Umbilical cord (tissue), 2 donors: ENCODE results near the gene PIP5KL1. TPM values are rescaled to one million over a fixed set of nuclear protein-coding genes. Genes with fewer than 3 reads are reported as not detected.

Source experiments
- DNase-seq: peaks from one replicate; pipeline ENCODE4 v3.0.0-alpha.2; 2015; ENCODE audit warnings: low spot score
- total RNA-seq: library from RNA; depleted of rRNA; stranded (reverse); fragments of >200 nt; gene quantifications from one replicate; pipeline ENCODE4 v1.2.3, GENCODE V29; 2014; ENCODE audit warnings: low replicate concordance; ENCODE audit not compliant: insufficient read depth

Gene PIP5KL1
- total RNA-seq, 1 donor from 2014 or later = 1.4 TPM

GRCh38 chr9:127915801-127916719 lies 14.5 kb downstream of the PIP5KL1 start:
- DNase-seq = no peak

GRCh38 chr9:127915325-127915752 lies 15.2 kb downstream of the PIP5KL1 start:
- DNase-seq = no peak

DNA sequence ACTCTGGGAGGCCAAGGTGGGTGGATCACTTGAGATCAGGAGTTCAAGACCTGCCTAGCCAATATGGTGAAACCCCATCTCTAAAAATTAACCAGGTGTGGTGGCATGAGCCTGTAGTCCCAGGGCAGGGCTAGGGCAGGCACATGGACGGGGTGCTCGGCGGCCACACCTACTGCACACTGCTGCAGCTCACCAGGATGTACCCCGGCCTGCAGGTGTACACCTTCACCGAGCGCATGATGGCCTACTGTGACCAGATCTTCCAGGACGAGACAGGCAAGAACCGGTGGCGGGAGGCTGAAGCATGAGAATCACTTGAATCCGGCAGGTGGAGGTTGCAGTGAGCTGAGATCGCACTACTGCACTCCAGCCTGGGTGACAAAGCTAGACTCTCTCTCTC lies 16.9 kb downstream of the PIP5KL1 start:
- DNase-seq = no peak

- DNase-seq = no peak
Observed at GRCh38 chr9:127912882-127913281, 17.7 kb downstream of the PIP5KL1 start.

- DNase-seq = no peak
Observed at GRCh38 chr9:127912296-127912695, 18.3 kb downstream of the PIP5KL1 start.

DNA sequence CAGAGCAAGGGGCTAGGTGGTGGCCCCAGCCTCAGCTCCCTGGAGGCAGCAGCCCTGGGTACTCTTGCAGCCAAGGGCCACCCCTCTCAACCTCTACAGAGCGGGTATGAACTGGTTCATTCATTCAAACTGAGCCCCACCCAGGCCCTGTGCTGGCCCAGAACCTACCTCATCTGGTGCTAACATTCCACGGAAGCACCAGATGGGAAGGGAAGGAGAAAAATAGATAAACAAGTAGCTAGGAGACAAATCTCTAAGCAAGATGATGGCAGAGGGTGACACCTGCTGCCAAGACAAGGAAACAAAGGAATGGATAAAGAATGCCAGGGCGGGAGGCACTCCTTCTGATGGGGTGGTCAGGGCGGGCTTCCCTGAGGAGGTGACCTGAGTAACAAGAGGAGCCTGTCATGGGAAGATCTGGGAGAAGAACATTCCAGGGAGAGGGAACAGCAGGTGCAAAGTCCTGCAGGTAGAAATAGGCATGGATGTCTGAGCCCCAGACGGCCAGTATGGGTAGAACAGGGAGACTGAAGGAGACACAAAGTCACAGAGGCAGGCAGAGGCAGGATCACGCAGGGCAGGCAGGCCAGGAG lies 19.9 kb downstream of the PIP5KL1 start:
- DNase-seq = no peak

GRCh38 chr9:127909839-127910273 lies 20.7 kb downstream of the PIP5KL1 start:
- DNase-seq = no peak

DNA sequence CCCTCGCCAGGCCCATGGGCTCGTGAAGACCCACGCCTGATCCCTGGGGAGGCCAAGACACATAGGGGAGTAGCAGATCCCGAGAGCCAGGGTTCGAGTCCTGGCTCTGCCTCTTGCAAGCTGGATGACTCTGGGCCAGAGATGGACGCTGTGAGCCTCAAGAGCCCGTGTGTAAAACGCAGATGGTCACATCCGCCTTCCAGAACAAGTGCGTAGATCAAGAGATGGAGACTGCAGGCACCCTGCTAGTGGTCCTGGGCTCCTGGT lies 22.0 kb downstream of the PIP5KL1 start:
- no peak for DNase-seq

GRCh38 chr9:127907867-127908659 lies 22.5 kb downstream of the PIP5KL1 start:
- DNase-seq = no peak

GRCh38 chr9:127905788-127906191 lies 24.8 kb downstream of the PIP5KL1 start:
- no peak for DNase-seq

GRCh38 chr9:127905004-127905728 lies 25.4 kb downstream of the PIP5KL1 start:
- DNase-seq = no peak

DNA sequence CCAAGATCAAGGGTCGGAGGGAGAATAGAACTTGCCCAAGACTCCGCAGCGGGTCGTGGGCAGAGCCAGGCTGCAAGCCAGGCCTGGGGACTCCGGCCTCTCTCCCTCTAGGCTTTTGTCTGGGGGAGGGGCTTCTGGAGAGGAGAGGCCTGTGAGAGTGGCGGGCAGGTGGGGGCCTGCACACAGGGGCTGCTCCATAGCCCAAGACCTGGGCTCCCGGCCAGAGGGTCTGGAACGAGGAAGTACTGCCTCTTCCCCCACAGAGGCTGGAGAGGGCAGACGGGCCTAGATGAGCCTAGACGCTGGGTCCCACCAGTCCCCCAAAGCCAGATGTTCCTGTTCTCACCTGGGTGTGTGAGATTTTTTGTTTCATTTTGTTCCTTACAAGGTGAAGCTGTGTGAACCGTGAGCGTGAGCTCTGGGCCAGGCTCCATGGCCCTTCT lies 26.0 kb downstream of the PIP5KL1 start:
- peak; percentile 90 for DNase-seq

- DNase-seq = no peak
Observed at GRCh38 chr9:127903557-127904475, 26.8 kb downstream of the PIP5KL1 start.

- DNase-seq = peak; percentile 83
Observed at GRCh38 chr9:127899128-127899943, 31.2 kb downstream of the PIP5KL1 start, which contains the start of gene ST6GALNAC6. TSS of gene ST6GALNAC6 (minus strand) at chr9:127899603. CDS start at chr9:127897981, 1,622 bp downstream.

GRCh38 chr9:127898433-127899127 lies 32.0 kb downstream of the PIP5KL1 start:
- DNase-seq = peak; percentile 70

- peak; percentile 77 for DNase-seq
Observed at GRCh38 chr9:127897193-127897692, 33.3 kb downstream of the PIP5KL1 start.

DNA sequence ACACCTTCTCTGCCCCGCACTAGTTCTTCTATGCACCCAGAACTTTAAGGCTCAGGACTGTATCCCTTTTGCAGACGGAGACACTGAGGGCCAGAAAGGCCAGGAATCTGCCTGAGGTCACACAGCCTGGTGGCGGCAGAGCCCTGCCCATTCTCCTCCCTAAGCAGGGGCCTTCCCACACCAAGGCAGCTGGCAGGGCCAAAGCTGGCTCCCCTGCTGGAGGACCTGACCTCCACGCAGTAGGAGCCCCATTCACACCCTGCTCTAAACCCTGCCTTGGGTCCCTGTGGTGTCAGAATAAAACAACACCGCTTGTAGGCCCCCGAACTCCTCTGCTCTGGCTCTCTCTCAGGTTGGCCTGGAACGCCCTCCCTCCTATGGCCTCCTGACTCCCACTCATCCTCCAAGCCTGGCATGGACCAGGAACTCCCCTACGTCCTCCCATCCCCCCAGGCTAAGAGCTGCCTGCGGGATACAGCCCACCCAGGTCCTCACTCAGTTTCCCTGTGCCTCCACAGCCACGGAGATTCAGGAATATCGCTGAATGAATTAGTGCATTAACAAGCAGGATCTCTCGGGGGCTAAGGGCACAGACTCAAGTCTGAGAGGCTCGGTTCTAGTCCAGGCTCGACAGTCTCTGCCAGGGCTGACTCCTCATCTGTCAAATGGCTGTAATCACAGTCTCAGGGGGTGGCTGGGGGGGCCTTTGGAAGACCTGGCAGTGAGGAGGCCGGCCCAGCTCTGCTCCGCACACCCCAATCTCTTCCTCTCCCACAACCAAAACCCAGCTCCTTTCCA lies 34.0 kb downstream of the PIP5KL1 start:
- DNase-seq = no peak

GRCh38 chr9:127895811-127896210 lies 34.8 kb downstream of the PIP5KL1 start:
- no peak for DNase-seq
